LHCN-M2 (cell line): ENCODE measurements around the gene ABHD6. TPM values are rescaled to one million over a fixed set of nuclear protein-coding genes. Genes with fewer than 3 reads are reported as not detected.

Experiments
- DNase-seq: peaks from one replicate; pipeline ENCODE4 v3.0.0-alpha.2; 2012; ENCODE audit warnings: low read depth
- total RNA-seq: library from RNA; depleted of rRNA; stranded (reverse); fragments of >200 nt; gene quantifications from 2 replicates; pipeline ENCODE4 v1.2.3, GENCODE V29; 2014; rRNA removed

Gene ABHD6
- total RNA-seq, 1 experiment from 2014 or later = 10.2 TPM

GRCh38 chr3:58341376-58341775 is 103.8 kb downstream of the ABHD6 start:
- no peak for DNase-seq

GRCh38 chr3:58342676-58343075 is 105.1 kb downstream of the ABHD6 start:
- DNase-seq = no peak

Other genes with a start within 250 kb of the ABHD6 start
- gene FLNB, start 229.4 kb upstream of the ABHD6 start, total RNA-seq = 46.1 and 47.5 TPM in 2 replicates
- not detected in 2 replicates for gene DNASE1L3, start 26.8 kb upstream of the ABHD6 start, total RNA-seq
- 11.4 and 13.2 TPM in 2 replicates for gene RPP14, start 68.5 kb downstream of the ABHD6 start, total RNA-seq
- gene HTD2, start 68.7 kb downstream of the ABHD6 start, total RNA-seq = 9.2 and 14.3 TPM in 2 replicates
- gene PXK, start 95.1 kb downstream of the ABHD6 start, total RNA-seq = 45.9 and 50.3 TPM in 2 replicates
- gene PDHB, start 196.0 kb downstream of the ABHD6 start, total RNA-seq = 111 and 150 TPM in 2 replicates